CD4-positive, alpha-beta T cell treated with Interleukin-4 for 1 hour (primary cell): ENCODE data around the gene FRMD1.
"Not testable (repeated sequence)": the region's sequence is repeated elsewhere in the genome, so short reads cannot be mapped to it uniquely, and the experiment has no call there.

Experiments used
- DNase-seq, 2 donors: peaks; one replicate each; pipeline ENCODE4 v3.0.0-alpha.2; 2020 to 2022

The FRMD1 gene

GRCh38 chr6:168093634-168094033, 14.6 kb upstream of the FRMD1 start:
- DNase-seq = no peak

GRCh38 chr6:168093071-168093505, 14.1 kb upstream of the FRMD1 start:
- DNase-seq = no peak

GRCh38 chr6:168092541-168092940, 13.5 kb upstream of the FRMD1 start:
- no peak for DNase-seq

- DNase-seq = no peak
Measured at GRCh38 chr6:168091381-168092264, 12.6 kb upstream of the FRMD1 start.

GRCh38 chr6:168090706-168091105, 11.7 kb upstream of the FRMD1 start:
- DNase-seq = no peak

GRCh38 chr6:168090064-168090690, 11.2 kb upstream of the FRMD1 start:
- DNase-seq = no peak

- DNase-seq = no peak
Measured at GRCh38 chr6:168089186-168090063, 10.4 kb upstream of the FRMD1 start.

- DNase-seq = no peak
Measured at GRCh38 chr6:168088161-168089053, 9.4 kb upstream of the FRMD1 start.

GRCh38 chr6:168087436-168088160, 8.6 kb upstream of the FRMD1 start:
- DNase-seq = no peak

- no peak for DNase-seq
Measured at GRCh38 chr6:168086616-168087015, 7.6 kb upstream of the FRMD1 start.

GRCh38 chr6:168086066-168086465, 7.1 kb upstream of the FRMD1 start:
- DNase-seq = no peak

- DNase-seq = no peak
Measured at GRCh38 chr6:168084465-168085160, 5.6 kb upstream of the FRMD1 start.

GRCh38 chr6:168083514-168083885, 4.5 kb upstream of the FRMD1 start:
- no peak for DNase-seq

- no peak for DNase-seq
Measured at GRCh38 chr6:168082860-168083513, 4.0 kb upstream of the FRMD1 start.

GRCh38 chr6:168081858-168082546, 3.0 kb upstream of the FRMD1 start:
- no peak for DNase-seq

GRCh38 chr6:168080393-168081077, 1.5 kb upstream of the FRMD1 start:
- no peak for DNase-seq

GRCh38 chr6:168078175-168078942, 653 bp downstream of the FRMD1 start:
- no peak for DNase-seq

GRCh38 chr6:168077401-168077800, 1.6 kb downstream of the FRMD1 start:
- not testable (repeated sequence) for DNase-seq
